Measurements from ENCODE around the gene SRGAP2B.
"Not testable (repeated sequence)": the region's sequence is repeated elsewhere in the genome, so short reads cannot be mapped to it uniquely, and the experiment has no call there.

SRGAP2B gene

GRCh38 chr1:144946525-144947480 is 148.3 kb downstream of the SRGAP2B start:
- not testable (repeated sequence) for DNase-seq (ENCODE audit: low spot score)

DNA sequence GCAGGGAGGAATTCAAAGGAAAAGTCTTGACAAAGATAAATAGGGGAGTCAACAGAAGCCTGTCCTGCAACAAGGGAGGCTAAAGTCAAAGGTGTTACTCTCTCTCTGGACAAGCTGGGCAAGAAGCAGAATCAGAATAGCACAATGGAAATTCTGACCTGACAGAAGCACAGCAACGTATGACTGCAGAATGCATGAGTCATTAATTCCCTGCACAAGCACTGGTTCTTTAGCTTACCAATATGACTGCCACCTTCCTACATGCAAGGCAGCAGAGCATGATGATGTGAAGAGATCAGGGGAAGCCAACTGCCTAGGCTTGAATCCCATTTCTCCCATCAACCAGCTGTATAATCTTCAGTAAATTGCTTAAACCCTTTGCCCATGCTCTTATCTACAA is 153.4 kb downstream of the SRGAP2B start:
- not testable (repeated sequence) for DNase-seq (ENCODE audit: low spot score)

GRCh38 chr1:144940054-144940453 is 155.1 kb downstream of the SRGAP2B start:
- DNase-seq (ENCODE audit: low spot score): not testable (repeated sequence)

DNA sequence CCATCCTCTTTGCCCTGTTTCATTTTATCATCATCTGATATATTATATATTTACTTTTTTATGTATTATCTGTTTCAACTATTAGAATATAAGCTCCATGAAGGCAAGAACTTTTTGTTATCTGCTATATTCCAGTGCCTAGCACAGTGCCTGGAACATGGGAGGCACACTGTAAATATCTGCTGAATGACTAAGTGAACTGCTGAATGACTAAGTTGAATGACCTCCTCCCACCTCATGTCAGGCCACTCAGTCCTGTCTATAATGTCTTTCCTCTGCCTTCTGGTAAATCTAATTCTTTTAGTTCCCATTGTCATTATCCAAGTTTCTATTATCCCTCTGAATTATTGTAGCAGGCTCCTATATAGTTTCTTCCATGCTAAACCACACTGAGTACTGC is 156.5 kb downstream of the SRGAP2B start:
- DNase-seq (ENCODE audit: low spot score): not testable (repeated sequence)

GRCh38 chr1:144936186-144936732 is 158.9 kb downstream of the SRGAP2B start:
- DNase-seq (ENCODE audit: low spot score): not testable (repeated sequence)

- not testable (repeated sequence) for DNase-seq (ENCODE audit: low spot score)
These were observed 159.8 kb downstream of the SRGAP2B start for GRCh38 chr1:144935310-144935709.

- not testable (repeated sequence) for DNase-seq (ENCODE audit: low spot score)
These were observed 162.1 kb downstream of the SRGAP2B start for GRCh38 chr1:144933014-144933413.

- DNase-seq (ENCODE audit: low spot score): not testable (repeated sequence)
These were observed 163.0 kb downstream of the SRGAP2B start for GRCh38 chr1:144932153-144932552.

GRCh38 chr1:144931553-144931952 is 163.6 kb downstream of the SRGAP2B start:
- not testable (repeated sequence) for DNase-seq (ENCODE audit: low spot score)

DNA sequence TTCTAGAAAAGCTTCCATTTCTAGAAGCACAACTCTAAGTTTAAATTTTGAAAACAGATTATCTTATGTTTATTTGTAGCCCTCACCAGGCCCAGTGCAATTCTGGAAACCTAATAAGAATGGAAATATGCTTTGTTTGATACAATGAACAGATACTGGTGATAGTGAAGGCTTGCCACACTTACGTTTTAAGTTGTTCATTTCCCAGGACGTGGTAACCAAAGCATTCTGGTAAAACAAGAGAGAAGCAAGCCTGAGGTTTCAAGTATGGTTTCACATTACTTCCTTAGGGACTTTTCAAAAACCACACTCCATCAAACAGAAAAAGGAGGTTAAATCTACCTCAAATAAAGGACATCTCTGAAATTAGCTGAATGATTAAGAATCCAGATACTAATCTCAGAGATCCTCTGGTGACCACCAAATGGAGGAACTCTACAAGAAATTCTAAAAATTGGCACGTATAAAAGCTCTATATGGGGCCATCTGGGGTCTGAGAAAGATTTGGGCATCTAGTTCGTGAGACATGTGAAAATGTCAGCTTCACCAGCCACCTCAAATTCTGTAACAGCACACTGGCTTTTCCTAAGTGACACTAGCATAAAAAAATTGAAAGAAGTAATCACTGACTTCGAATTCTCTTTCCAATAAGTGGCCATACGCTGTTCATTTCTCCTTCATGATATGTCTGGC is 164.9 kb downstream of the SRGAP2B start:
- DNase-seq (ENCODE audit: low spot score): not testable (repeated sequence)

DNA sequence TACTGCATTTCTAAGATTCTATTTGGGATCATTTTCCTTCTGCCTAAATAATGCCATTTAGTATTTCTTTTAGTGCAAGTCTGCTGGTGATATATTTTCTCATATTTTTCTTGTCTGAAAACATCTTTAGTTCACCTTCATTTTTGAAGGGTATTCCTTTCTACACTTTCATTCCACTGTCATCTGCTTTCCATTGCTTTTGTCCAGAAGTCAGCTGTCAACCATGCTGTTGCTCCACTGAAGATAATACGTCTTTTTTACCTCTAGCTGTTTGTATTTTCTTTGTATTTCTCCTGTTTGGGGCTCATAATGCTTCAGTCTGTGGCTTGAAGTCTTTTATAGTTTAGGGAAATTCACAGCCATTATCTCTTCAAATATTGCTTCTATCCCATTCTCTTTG is 167.8 kb downstream of the SRGAP2B start:
- DNase-seq (ENCODE audit: low spot score): not testable (repeated sequence)

DNA sequence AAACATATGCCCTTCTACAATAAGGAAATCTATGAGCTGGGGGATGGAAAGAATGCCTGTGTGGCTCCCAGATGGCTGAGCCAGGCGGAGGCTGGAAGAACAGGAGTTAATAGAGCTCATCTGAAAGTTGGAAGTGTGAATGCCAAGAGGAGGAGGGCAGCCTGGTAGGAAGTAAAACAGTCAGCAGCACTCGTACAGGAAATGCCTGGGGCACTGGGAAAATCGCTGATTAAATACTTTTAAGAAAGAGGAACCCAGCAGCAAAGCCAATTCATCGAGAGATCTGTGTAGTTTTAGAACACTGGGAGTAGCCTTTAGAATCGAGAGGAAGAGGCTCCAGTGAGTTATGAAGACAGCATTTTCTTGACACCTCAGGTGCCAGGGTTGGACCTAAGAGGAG is 171.5 kb downstream of the SRGAP2B start:
- not testable (repeated sequence) for DNase-seq (ENCODE audit: low spot score)

DNA sequence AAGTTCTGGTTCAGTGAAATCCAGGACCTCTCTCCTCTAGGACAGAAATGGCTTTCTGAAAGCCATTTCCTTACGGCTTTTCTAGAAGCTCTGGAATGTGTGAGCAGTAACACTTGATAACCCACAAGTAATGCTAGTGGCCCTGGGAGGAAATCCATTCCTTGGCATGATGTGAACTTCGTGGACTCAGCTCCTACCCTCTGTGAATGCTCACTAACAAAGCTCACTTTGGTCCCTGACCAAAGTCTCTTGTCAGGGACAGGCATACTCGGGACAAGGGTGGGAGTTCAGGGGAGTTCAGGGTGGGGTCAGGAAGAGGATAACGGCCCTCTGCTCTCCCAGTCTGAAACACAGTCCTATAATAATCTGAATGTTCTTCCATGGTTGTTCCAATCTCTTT is 172.3 kb downstream of the SRGAP2B start:
- DNase-seq (ENCODE audit: low spot score): not testable (repeated sequence)

GRCh38 chr1:144919106-144919505 is 176.0 kb downstream of the SRGAP2B start:
- DNase-seq (ENCODE audit: low spot score): not testable (repeated sequence)

DNA sequence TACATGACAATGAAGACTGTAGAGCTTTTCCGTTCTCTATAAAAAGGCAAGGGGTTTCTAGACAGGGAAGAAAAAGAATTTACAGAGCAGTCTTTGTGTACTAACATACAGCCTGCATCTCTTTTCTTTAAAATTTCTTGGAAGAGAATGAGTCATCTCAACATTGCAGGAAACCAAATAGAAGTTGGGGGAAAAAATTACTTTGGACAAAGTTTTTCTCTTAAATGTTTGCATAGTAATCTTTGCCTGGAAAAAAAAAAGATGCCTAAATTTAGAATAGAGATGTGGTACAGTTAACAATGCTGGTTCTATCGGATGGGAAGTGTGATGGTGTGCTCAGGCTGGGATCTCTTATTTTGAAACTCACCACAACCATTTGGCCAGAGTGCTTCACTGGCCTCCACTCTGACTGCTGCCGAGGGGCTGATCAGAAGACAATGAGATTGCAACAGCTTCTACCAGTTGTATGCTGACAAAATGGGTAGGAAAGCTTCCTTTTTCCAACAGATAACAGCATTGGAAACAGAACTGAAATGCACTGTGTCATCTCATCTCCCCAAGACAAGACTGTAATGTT is 177.0 kb downstream of the SRGAP2B start:
- not testable (repeated sequence) for DNase-seq (ENCODE audit: low spot score)

GRCh38 chr1:144917154-144918026 is 177.7 kb downstream of the SRGAP2B start:
- not testable (repeated sequence) for DNase-seq (ENCODE audit: low spot score)

DNA sequence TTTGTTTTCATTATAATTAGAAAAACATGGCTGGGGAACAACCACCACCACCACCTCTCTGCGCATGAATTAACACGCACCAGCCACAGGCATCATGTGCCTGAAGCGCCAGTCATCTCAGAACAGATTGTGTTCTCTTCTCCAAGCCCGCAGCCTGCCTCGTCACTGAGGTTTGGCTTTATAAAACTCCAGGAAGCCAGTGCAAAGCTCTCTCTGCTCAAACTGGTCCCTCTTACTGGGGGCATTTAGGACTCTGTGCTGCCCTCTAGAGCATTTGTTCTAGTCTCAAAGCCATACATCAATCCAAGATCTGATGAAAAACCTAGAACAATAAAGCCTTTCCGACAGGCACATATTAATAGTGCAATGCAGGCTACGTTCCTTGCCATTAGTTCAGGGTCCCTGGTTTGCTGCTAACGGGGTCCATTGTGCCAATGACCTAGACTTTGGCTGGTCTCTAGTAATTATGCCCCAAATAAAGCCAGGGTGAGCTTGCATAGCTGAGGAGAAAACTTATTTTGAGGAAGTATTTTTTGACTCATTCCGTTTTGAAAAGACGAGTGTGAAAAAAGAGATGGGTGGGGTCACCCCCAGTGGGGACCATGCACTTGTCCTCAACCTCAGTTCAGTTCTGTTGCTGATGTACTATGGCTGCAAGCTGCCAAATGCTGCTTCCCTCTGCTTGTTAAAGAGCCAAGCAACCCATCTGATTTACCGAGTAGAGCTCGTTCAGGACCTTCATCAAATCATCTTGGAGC is 181.0 kb downstream of the SRGAP2B start:
- DNase-seq (ENCODE audit: low spot score): not testable (repeated sequence)

DNA sequence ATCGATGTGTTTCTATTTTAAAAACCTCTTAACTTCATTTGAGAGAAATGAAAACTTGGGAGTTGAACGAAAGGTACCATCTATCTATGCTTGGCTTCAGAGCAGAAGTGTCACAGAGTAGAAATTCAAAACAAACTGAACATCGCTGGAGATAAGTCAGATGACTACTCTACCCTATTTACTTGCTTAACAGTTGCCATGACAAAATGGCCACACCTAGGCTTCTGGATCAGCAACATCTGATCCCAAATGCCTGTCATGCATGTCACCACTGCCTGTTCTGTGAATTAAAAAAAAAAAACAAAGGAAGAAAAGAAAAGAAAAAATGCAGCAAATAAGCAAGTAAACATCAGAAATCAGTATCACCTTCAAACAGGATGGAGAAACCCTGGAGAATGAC is 181.7 kb downstream of the SRGAP2B start:
- not testable (repeated sequence) for DNase-seq (ENCODE audit: low spot score)

GRCh38 chr1:144910729-144911128 is 184.4 kb downstream of the SRGAP2B start:
- not testable (repeated sequence) for DNase-seq (ENCODE audit: low spot score)

DNA sequence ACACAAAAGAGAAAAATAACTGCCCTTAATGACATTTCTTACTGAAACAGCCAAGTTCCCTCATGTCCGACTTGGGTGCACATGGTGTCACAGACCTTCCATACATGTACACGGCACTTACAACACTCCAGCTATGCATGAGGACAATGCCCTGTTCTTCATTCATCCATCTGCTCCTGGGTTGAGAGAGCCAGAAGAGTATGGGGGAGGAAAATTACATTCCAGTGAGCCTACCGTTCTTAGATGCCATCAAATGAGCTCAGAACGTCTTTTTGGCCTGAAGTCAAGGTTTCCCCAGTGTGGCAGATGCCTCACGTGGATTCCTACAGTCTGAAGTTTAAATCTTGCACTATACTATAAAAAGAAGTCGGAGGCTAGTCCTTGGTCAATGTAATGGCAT is 194.3 kb downstream of the SRGAP2B start:
- not testable (repeated sequence) for DNase-seq (ENCODE audit: low spot score)

Data from iPS-NIHi11 (cell line).